Gastroesophageal sphincter (tissue), 3 donors: ENCODE data around the gene RAB23.

ENCODE experiments used
- EP300 ChIP-seq: sonication (generic); formaldehyde crosslinking; IDR thresholded peaks from one replicate; pipeline ENCODE4 v1.6.1; 2017; ENCODE audit warnings: antibody characterized with exemption, mild to moderate bottlenecking
- POLR2A ChIP-seq, 2 donors: fragments of 450-650 bp; IDR thresholded peaks; one replicate each; pipeline ENCODE4 v1.6.1; 2017; ENCODE audit warnings: antibody characterized with exemption in 2 of 2, mild to moderate bottlenecking in 2 of 2, moderate library complexity in 1 of 2
- POLR2AphosphoS5 ChIP-seq: sonication (generic); formaldehyde crosslinking; IDR thresholded peaks from one replicate; pipeline ENCODE4 v1.6.1; 2017; ENCODE audit warnings: antibody characterized with exemption
- TF ChIP-seq, protein P1 (sequence below), 4 experiments: fragments of 200-600 bp in 2 of 4; fragments of 450-650 bp in 2 of 4; sonication (generic) in 1 of 4; IDR thresholded peaks; one replicate each; pipeline ENCODE4 v1.5.1; 2017 to 2019; ENCODE audit warnings: antibody characterized with exemption in 4 of 4, mild to moderate bottlenecking in 2 of 4, moderate library complexity in 2 of 4

DNA sequence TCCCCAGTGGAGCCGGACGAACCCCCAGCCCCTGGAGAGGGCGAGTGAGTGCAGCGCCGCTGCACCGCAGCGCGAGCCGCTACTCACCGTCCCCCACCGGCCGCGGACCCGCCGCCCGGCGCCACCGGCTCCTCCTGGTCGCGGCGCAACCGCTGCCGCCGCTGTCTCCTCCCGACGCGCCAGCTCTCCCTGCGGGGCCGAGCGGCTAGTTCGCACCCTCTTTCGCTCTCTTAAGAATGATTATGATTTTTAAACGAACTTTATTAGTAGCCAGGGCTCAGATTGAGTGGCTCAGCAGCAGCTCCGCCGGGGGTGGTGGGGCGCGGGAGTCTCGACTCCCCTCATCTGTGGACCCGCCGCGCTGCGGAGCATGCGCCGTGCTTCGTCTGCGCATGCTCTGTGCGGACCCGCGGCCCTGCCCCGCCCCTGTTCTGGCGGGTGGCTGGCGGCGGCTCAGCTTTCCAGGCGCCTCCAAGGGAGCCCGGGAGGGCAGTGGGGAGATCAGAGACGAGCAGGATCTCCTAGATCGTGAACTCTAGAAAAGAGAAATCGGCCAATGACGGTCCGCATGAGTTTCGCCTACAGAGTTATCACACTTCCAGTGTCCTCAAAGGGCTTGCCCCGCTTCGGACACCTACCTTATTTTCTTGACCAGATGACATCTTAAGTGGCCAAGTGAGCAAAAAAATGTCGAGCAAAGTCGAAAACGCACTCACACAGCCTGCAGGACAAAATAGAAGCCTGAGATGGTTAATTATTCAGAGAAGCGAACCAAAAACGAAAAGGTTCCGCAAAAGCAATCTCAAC lies at the start of gene RAB23:
- TF ChIP-seq POLR2A (IDR thresholded peaks at IDR 0.05) = peak; percentile 85 to 89
- TF ChIP-seq, protein P1, sequence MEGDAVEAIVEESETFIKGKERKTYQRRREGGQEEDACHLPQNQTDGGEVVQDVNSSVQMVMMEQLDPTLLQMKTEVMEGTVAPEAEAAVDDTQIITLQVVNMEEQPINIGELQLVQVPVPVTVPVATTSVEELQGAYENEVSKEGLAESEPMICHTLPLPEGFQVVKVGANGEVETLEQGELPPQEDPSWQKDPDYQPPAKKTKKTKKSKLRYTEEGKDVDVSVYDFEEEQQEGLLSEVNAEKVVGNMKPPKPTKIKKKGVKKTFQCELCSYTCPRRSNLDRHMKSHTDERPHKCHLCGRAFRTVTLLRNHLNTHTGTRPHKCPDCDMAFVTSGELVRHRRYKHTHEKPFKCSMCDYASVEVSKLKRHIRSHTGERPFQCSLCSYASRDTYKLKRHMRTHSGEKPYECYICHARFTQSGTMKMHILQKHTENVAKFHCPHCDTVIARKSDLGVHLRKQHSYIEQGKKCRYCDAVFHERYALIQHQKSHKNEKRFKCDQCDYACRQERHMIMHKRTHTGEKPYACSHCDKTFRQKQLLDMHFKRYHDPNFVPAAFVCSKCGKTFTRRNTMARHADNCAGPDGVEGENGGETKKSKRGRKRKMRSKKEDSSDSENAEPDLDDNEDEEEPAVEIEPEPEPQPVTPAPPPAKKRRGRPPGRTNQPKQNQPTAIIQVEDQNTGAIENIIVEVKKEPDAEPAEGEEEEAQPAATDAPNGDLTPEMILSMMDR (IDR thresholded peaks at IDR 0.05) = no peak
- no peak for TF ChIP-seq EP300
- TF ChIP-seq POLR2AphosphoS5 = peak; percentile 89
